ENCODE results near the gene RREB1. TPM values are rescaled to one million over a fixed set of nuclear protein-coding genes. Genes with fewer than 3 reads are reported as not detected.
"Not testable (repeated sequence)": the region's sequence is repeated elsewhere in the genome, so short reads cannot be mapped to it uniquely, and the experiment has no call there.

The RREB1 gene
- total RNA-seq, 2 experiments from 2014 or later: 17.4 to 18.5 TPM

- Mint-ChIP-seq H3K4me1 (peaks cover 68% of the 10 kb centered on the region), H3K36me3 (peaks cover 11% of the 10 kb centered on the region), H3K9me3 (no peaks in the 10 kb centered on the region), H3K4me3 (no peak overlapping the region), H3K27me3 (no peaks in the 10 kb centered on the region), H3K27ac (peak overlapping the region; percentile 67)
- DNase-seq: no peak
Observed at GRCh38 chr6:7155871-7156579, 48.3 kb downstream of the RREB1 start.

- no peaks in the 10 kb centered on the region for H3K27me3 Mint-ChIP-seq
- H3K4me3 Mint-ChIP-seq: no peak overlapping the region
- no peak for DNase-seq
- H3K27ac Mint-ChIP-seq: no peak overlapping the region
- no peaks in the 10 kb centered on the region for H3K9me3 Mint-ChIP-seq
- H3K36me3 Mint-ChIP-seq: peaks cover 11% of the 10 kb centered on the region
- H3K4me1 Mint-ChIP-seq: peaks cover 70% of the 10 kb centered on the region
Observed at GRCh38 chr6:7156643-7157278, 49.0 kb downstream of the RREB1 start.

GRCh38 chr6:7157307-7157706 is 49.5 kb downstream of the RREB1 start:
- H3K9me3 Mint-ChIP-seq, DNase-seq, H3K27ac Mint-ChIP-seq, H3K4me3 Mint-ChIP-seq, H3K27me3 Mint-ChIP-seq: not testable (repeated sequence)
- peaks cover 11% of the 10 kb centered on the region for H3K36me3 Mint-ChIP-seq
- H3K4me1 Mint-ChIP-seq: peaks cover 65% of the 10 kb centered on the region

- peaks cover 62% of the 10 kb centered on the region for H3K4me1 Mint-ChIP-seq
- peaks cover 13% of the 10 kb centered on the region for H3K36me3 Mint-ChIP-seq
- DNase-seq: no peak
- no peaks in the 10 kb centered on the region for H3K9me3 Mint-ChIP-seq
- no peak overlapping the region for H3K4me3 Mint-ChIP-seq
- peak overlapping the region; percentile 7 for H3K27ac Mint-ChIP-seq
- no peaks in the 10 kb centered on the region for H3K27me3 Mint-ChIP-seq
Observed at GRCh38 chr6:7157752-7158616, 50.2 kb downstream of the RREB1 start.

- no peak for DNase-seq
- Mint-ChIP-seq H3K4me3 (no peak overlapping the region), H3K9me3 (no peaks in the 10 kb centered on the region), H3K36me3 (peaks cover 7% of the 10 kb centered on the region), H3K27me3 (no peaks in the 10 kb centered on the region), H3K4me1 (peaks cover 59% of the 10 kb centered on the region), H3K27ac (no peak overlapping the region)
Observed at GRCh38 chr6:7159790-7160525, 52.2 kb downstream of the RREB1 start.

GRCh38 chr6:7161253-7161623 is 53.5 kb downstream of the RREB1 start:
- Mint-ChIP-seq H3K36me3 (peaks cover 7% of the 10 kb centered on the region), H3K27ac (no peak overlapping the region), H3K4me3 (no peak overlapping the region), H3K4me1 (peaks cover 55% of the 10 kb centered on the region), H3K9me3 (no peaks in the 10 kb centered on the region), H3K27me3 (no peaks in the 10 kb centered on the region)
- no peak for DNase-seq

GRCh38 chr6:7161845-7162244 is 54.1 kb downstream of the RREB1 start:
- H3K4me3 Mint-ChIP-seq: no peak overlapping the region
- no peaks in the 10 kb centered on the region for H3K27me3 Mint-ChIP-seq
- peaks cover 55% of the 10 kb centered on the region for H3K4me1 Mint-ChIP-seq
- peaks cover 7% of the 10 kb centered on the region for H3K36me3 Mint-ChIP-seq
- no peaks in the 10 kb centered on the region for H3K9me3 Mint-ChIP-seq
- no peak for DNase-seq
- no peak overlapping the region for H3K27ac Mint-ChIP-seq

GRCh38 chr6:7163661-7164071 is 55.9 kb downstream of the RREB1 start:
- Mint-ChIP-seq H3K4me1 (peaks cover 54% of the 10 kb centered on the region), H3K9me3 (no peaks in the 10 kb centered on the region), H3K36me3 (peaks cover 2% of the 10 kb centered on the region), H3K27ac (no peak overlapping the region), H3K4me3 (no peak overlapping the region), H3K27me3 (no peaks in the 10 kb centered on the region)
- no peak for DNase-seq

- Mint-ChIP-seq H3K36me3 (peaks cover 2% of the 10 kb centered on the region), H3K4me1 (peaks cover 54% of the 10 kb centered on the region), H3K4me3 (no peak overlapping the region), H3K27me3 (no peaks in the 10 kb centered on the region), H3K27ac (no peak overlapping the region), H3K9me3 (no peaks in the 10 kb centered on the region)
- no peak for DNase-seq
Observed at GRCh38 chr6:7164536-7165001, 56.8 kb downstream of the RREB1 start.

- no peak overlapping the region for H3K27ac Mint-ChIP-seq
- peaks cover 2% of the 10 kb centered on the region for H3K36me3 Mint-ChIP-seq
- no peaks in the 10 kb centered on the region for H3K27me3 Mint-ChIP-seq
- no peak for DNase-seq
- H3K4me1 Mint-ChIP-seq: peaks cover 56% of the 10 kb centered on the region
- H3K9me3 Mint-ChIP-seq: no peaks in the 10 kb centered on the region
- H3K4me3 Mint-ChIP-seq: no peak overlapping the region
Observed at GRCh38 chr6:7165002-7165889, 57.5 kb downstream of the RREB1 start.

- Mint-ChIP-seq H3K36me3 (peaks cover 2% of the 10 kb centered on the region), H3K9me3 (no peaks in the 10 kb centered on the region), H3K27me3 (no peaks in the 10 kb centered on the region), H3K4me1 (peaks cover 58% of the 10 kb centered on the region), H3K4me3 (no peak overlapping the region), H3K27ac (no peak overlapping the region)
- no peak for DNase-seq
Observed at GRCh38 chr6:7165890-7166267, 58.1 kb downstream of the RREB1 start.

- Mint-ChIP-seq H3K27ac (no peak overlapping the region), H3K36me3 (peaks cover 7% of the 10 kb centered on the region), H3K4me3 (no peak overlapping the region), H3K27me3 (no peaks in the 10 kb centered on the region), H3K9me3 (no peaks in the 10 kb centered on the region), H3K4me1 (peaks cover 57% of the 10 kb centered on the region)
- DNase-seq: no peak
Observed at GRCh38 chr6:7166410-7167293, 58.9 kb downstream of the RREB1 start.

- no peaks in the 10 kb centered on the region for H3K27me3 Mint-ChIP-seq
- no peak overlapping the region for H3K27ac Mint-ChIP-seq
- no peak overlapping the region for H3K4me3 Mint-ChIP-seq
- H3K4me1 Mint-ChIP-seq: peaks cover 52% of the 10 kb centered on the region
- H3K9me3 Mint-ChIP-seq: no peaks in the 10 kb centered on the region
- DNase-seq: no peak
- H3K36me3 Mint-ChIP-seq: peaks cover 5% of the 10 kb centered on the region
Observed at GRCh38 chr6:7169296-7169721, 61.5 kb downstream of the RREB1 start.

Data from activated naive CD8-positive, alpha-beta T cell treated with anti-CD3 and anti-CD28 coated beads for 36 hours (primary cell).